Myocyte (in vitro differentiated cells): Measurements from ENCODE around the gene HDAC4. TPM values are rescaled to one million over a fixed set of nuclear protein-coding genes. Genes with fewer than 3 reads are reported as not detected.

Experiments used
- DNase-seq: peaks from one replicate; pipeline ENCODE4 v3.0.0-alpha.2; 2012; ENCODE audit warnings: low read depth
- total RNA-seq: library from RNA; depleted of rRNA; stranded (reverse); fragments of >200 nt; gene quantifications from 2 replicates; pipeline ENCODE4 v1.2.3, GENCODE V29; 2014

The HDAC4 gene
- total RNA-seq, 1 donor from 2014 or later = 38.5 TPM

GRCh38 chr2:239162141-239162821 is 238.5 kb downstream of the HDAC4 start:
- no peak for DNase-seq

GRCh38 chr2:239161711-239162140 is 239.1 kb downstream of the HDAC4 start:
- no peak for DNase-seq

- DNase-seq = no peak
Measured at GRCh38 chr2:239160226-239161143, 240.3 kb downstream of the HDAC4 start.

- DNase-seq = no peak
Measured at GRCh38 chr2:239159476-239159911, 241.3 kb downstream of the HDAC4 start.

- no peak for DNase-seq
Measured at GRCh38 chr2:239158641-239159475, 242.0 kb downstream of the HDAC4 start.

- no peak for DNase-seq
Measured at GRCh38 chr2:239157771-239158170, 243.0 kb downstream of the HDAC4 start.

GRCh38 chr2:239157269-239157668 is 243.6 kb downstream of the HDAC4 start:
- no peak for DNase-seq

- DNase-seq = no peak
Measured at GRCh38 chr2:239156516-239157265, 244.1 kb downstream of the HDAC4 start.

GRCh38 chr2:239155806-239156480 is 244.9 kb downstream of the HDAC4 start:
- DNase-seq = no peak

GRCh38 chr2:239154971-239155805 is 245.6 kb downstream of the HDAC4 start:
- DNase-seq = no peak

- no peak for DNase-seq
Measured at GRCh38 chr2:239153806-239154591, 246.8 kb downstream of the HDAC4 start.

- no peak for DNase-seq
Measured at GRCh38 chr2:239152916-239153305, 247.9 kb downstream of the HDAC4 start.

GRCh38 chr2:239152239-239152915 is 248.4 kb downstream of the HDAC4 start:
- no peak for DNase-seq

GRCh38 chr2:239151201-239152131 is 249.4 kb downstream of the HDAC4 start:
- no peak for DNase-seq

GRCh38 chr2:239150125-239151011 is 250.5 kb downstream of the HDAC4 start:
- DNase-seq = no peak

GRCh38 chr2:239149501-239149900 is 251.3 kb downstream of the HDAC4 start:
- DNase-seq = no peak
